ENCODE data around the gene EHHADH. TPM values are rescaled to one million over a fixed set of nuclear protein-coding genes. Genes with fewer than 3 reads are reported as not detected.

The EHHADH gene
- total and polyA plus RNA-seq, 8 donors = 7.4 to 13.5 (median 12.0) TPM

DNA sequence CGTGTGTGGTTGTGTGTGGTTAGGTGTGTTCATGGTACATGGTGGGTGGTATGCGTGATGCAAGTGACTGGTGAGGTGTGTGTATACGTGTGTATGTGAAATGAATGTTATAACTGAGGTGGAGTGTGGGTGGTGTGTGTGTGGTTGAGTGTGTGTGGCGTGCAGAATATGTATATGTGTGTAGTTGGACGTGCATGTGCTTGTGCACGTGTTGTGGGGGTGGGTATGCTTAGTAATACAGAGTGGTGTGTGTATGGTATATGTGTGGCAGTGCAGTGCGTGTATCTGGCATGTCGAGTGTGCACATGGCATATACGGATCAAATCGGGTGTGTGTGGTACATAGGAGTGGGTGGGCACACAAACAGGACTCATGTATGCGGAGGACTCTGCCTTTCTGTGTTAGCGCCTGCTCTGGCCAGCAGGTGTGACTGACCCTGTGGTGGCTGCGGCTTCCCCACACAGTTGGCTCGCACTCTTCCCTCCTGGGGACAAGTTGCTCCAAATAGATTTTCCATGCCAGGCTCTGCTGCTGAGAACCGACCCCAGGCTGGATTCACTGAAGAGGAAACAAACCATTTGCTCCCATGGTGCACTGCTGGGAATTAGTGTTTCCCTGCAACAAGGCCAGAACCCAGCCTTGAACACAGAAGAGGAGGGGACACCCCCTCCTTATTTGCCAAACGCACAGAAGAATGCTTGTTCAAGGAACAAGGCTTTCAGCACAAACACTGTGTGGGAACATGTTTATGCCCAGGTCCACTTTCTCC is 99.8 kb downstream of the EHHADH start:
- ATAC-seq (no peak), DNase-seq (no peak)
- Histone ChIP-seq H3K27me3 (peaks cover 30 to 94% of the 10 kb centered on the region in 2 donors), H3K9me3 (no peaks in the 10 kb centered on the region), H3K36me3 (no peaks in the 10 kb centered on the region), H3K4me1 (peaks cover 4 to 18% of the 10 kb centered on the region in 2 donors), H3K27ac (no peak overlapping the region), H3K4me3 (no peak overlapping the region)
- TF ChIP-seq, protein P1, sequence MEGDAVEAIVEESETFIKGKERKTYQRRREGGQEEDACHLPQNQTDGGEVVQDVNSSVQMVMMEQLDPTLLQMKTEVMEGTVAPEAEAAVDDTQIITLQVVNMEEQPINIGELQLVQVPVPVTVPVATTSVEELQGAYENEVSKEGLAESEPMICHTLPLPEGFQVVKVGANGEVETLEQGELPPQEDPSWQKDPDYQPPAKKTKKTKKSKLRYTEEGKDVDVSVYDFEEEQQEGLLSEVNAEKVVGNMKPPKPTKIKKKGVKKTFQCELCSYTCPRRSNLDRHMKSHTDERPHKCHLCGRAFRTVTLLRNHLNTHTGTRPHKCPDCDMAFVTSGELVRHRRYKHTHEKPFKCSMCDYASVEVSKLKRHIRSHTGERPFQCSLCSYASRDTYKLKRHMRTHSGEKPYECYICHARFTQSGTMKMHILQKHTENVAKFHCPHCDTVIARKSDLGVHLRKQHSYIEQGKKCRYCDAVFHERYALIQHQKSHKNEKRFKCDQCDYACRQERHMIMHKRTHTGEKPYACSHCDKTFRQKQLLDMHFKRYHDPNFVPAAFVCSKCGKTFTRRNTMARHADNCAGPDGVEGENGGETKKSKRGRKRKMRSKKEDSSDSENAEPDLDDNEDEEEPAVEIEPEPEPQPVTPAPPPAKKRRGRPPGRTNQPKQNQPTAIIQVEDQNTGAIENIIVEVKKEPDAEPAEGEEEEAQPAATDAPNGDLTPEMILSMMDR (IDR thresholded peaks at IDR 0.05) = no peak
- intact Hi-C loops (cut with DNase I) = no loop called here

DNA sequence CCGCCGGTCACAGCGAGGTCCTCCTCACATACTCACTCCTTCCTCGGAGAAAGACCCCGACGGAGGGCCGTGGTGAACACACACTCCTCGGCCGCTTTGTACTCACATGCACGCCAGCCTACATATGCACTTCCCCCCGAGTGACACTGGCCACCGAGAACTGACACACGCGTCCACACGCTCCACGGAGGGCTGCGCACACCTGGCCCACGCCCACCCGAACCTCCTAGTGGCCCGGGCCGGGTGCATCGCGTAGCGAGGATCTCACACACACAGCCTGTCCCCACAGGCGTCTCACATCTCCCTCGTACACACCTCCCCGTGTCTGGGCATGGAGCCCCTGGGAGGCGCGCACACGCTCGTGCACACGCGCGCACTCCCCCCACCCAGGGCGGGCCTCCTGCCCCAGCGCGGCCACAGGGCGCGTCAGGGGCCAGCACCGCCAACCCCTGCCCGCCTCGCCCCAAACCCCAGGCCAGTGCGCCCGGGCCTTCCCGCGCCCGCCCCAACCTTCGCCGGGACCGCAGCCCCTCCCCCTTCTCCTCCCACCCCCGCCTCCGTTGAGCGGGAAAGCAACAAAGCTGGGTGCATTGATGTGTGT is 100.6 kb downstream of the EHHADH start:
- H3K27ac ChIP-seq = peak overlapping the region in 1 of 2 donors; percentile 81
- ATAC-seq = peak; percentile 25
- H3K9me3 ChIP-seq = no peaks in the 10 kb centered on the region
- DNase-seq = peak in 2 of 4 donors; percentile 24 to 67
- peak overlapping the region; percentile 45 to 56 for H3K4me3 ChIP-seq
- peaks cover 33 to 94% of the 10 kb centered on the region in 2 donors for H3K27me3 ChIP-seq
- no peaks in the 10 kb centered on the region for H3K36me3 ChIP-seq
- intact Hi-C loops (cut with DNase I) = no loop called here
- TF ChIP-seq, protein P1 (IDR thresholded peaks at IDR 0.05) = no peak
- peaks cover 4 to 18% of the 10 kb centered on the region in 2 donors for H3K4me1 ChIP-seq

GRCh38 chr3:185152410-185153170 is 101.3 kb downstream of the EHHADH start, which contains the start of gene C3orf70:
Gene C3orf70, minus strand, starts transcription at chr3:185153060. Its CDS starts 237 bp downstream, at chr3:185152823.
- ATAC-seq = peak; percentile 84
- Histone ChIP-seq H3K4me3 (peak within 1 kb of the TSS; percentile 45 to 56), H3K27ac (peak within 1 kb of the TSS; percentile 26 to 81), H3K36me3 (no peaks in the 10 kb centered on the region), H3K9me3 (no peaks in the 10 kb centered on the region), H3K27me3 (peaks cover 37 to 94% of the 10 kb centered on the region in 2 donors), H3K4me1 (peaks cover 4 to 18% of the 10 kb centered on the region in 2 donors)
- DNase-seq = peak in 3 of 4 donors; percentile 64 to 87 (median 79)
- intact Hi-C loops (cut with DNase I) = no loop called here
- TF ChIP-seq, protein P1 (IDR thresholded peaks at IDR 0.05) = no peak

DNA sequence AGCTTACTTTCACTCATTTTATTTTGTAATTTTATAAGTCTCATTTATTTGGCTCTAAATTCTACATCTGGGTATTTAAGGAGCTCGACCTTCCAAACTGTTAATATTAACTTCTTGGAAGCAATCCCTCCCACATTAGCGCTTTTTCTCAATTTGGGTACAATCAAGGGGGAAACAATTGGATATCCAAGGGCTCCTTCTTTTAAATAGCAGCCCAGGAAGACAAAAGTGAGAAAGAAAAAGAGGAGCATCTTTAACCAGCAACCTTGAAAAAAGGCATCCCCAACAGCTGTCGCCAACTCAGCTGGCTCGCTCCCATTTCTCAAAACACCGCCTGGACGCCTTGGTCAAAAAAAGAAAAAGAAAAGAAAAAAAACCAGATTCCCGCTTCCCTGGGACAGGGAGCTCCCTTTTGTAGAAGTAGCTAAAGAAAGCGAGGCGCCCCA is 101.9 kb downstream of the EHHADH start:
- intact Hi-C loops (cut with DNase I) = no loop called here
- peak overlapping the region; percentile 45 to 56 for H3K4me3 ChIP-seq

More for the DNA sequence above, 101.9 kb downstream of the EHHADH start:
- TF ChIP-seq, protein P1 (IDR thresholded peaks at IDR 0.05) = no peak
- Histone ChIP-seq H3K9me3 (no peaks in the 10 kb centered on the region), H3K27me3 (peaks cover 37 to 94% of the 10 kb centered on the region in 2 donors), H3K27ac (peak overlapping the region; percentile 26 to 81), H3K4me1 (peaks cover 4 to 18% of the 10 kb centered on the region in 2 donors), H3K36me3 (no peaks in the 10 kb centered on the region)
- DNase-seq (no peak), ATAC-seq (no peak)
